HG02798 (cell line): Measurements from ENCODE around the gene CDH16.
"Not testable (repeated sequence)": the region's sequence is repeated elsewhere in the genome, so short reads cannot be mapped to it uniquely, and the experiment has no call there.

Source experiments
- ATAC-seq: cut with Tn5 transposase; IDR thresholded peaks from one replicate; pipeline ENCODE4 v1.9.1; 2021; ENCODE audit warnings: mild to moderate bottlenecking; ENCODE audit not compliant: unreplicated experiment, poor library complexity

CDH16 gene

GRCh38 chr16:66947302-66948065, 28.8 kb upstream of the CDH16 start:
- ATAC-seq, result peak; percentile 70

GRCh38 chr16:66946974-66947301, 28.3 kb upstream of the CDH16 start:
- ATAC-seq, result no peak

- no peak for ATAC-seq
Observed at GRCh38 chr16:66946541-66946940, 27.9 kb upstream of the CDH16 start.

GRCh38 chr16:66945939-66946338, 27.3 kb upstream of the CDH16 start:
- no peak for ATAC-seq

GRCh38 chr16:66944971-66945370, 26.3 kb upstream of the CDH16 start:
- not testable (repeated sequence) for ATAC-seq

- ATAC-seq, result no peak
Observed at GRCh38 chr16:66944054-66944441, 25.4 kb upstream of the CDH16 start.

- no peak for ATAC-seq
Observed at GRCh38 chr16:66943426-66944053, 24.9 kb upstream of the CDH16 start.

GRCh38 chr16:66942981-66943380, 24.3 kb upstream of the CDH16 start:
- ATAC-seq, result no peak

- ATAC-seq, result no peak
Observed at GRCh38 chr16:66940236-66940635, 21.6 kb upstream of the CDH16 start.

- no peak for ATAC-seq
Observed at GRCh38 chr16:66939366-66939765, 20.7 kb upstream of the CDH16 start.

- no peak for ATAC-seq
Observed at GRCh38 chr16:66937725-66938337, 19.1 kb upstream of the CDH16 start.

GRCh38 chr16:66936889-66937554, 18.3 kb upstream of the CDH16 start:
- no peak for ATAC-seq

GRCh38 chr16:66936462-66936861, 17.8 kb upstream of the CDH16 start:
- no peak for ATAC-seq

- ATAC-seq, result no peak
Observed at GRCh38 chr16:66935314-66936011, 16.8 kb upstream of the CDH16 start, which contains the start of gene CES2. TSS of gene CES2 (plus strand) at chr16:66935516. CDS start at chr16:66935636, 120 bp downstream.

GRCh38 chr16:66934839-66935313, 16.2 kb upstream of the CDH16 start:
- ATAC-seq, result not testable (repeated sequence)

- peak; percentile 85 for ATAC-seq
Observed at GRCh38 chr16:66934138-66934838, 15.6 kb upstream of the CDH16 start, which contains the start of gene CIAO2B. TSS of gene CIAO2B (minus strand) at chr16:66934402. CDS start at chr16:66934364, 38 bp downstream.

GRCh38 chr16:66933776-66934137, 15.1 kb upstream of the CDH16 start:
- peak; percentile 11 for ATAC-seq

GRCh38 chr16:66932076-66932475, 13.4 kb upstream of the CDH16 start:
- no peak for ATAC-seq

GRCh38 chr16:66931665-66932064, 13.0 kb upstream of the CDH16 start:
- no peak for ATAC-seq

GRCh38 chr16:66930189-66930588, 11.5 kb upstream of the CDH16 start:
- ATAC-seq, result no peak
